Measurements from ENCODE around the gene IL1R1.

IL1R1 gene

GRCh38 chr2:102180687-102180999 lies 38.1 kb downstream of the IL1R1 start:
- no peak for DNase-seq (ENCODE audit: low read depth)
- TF ChIP-seq CTCF (IDR thresholded peaks at IDR 0.05; ENCODE audit: low read length, missing control alignments), result no peak
- no peak overlapping the region for H3K4me3 ChIP-seq (replicated peaks; ENCODE audit: low read depth, low read length)

- TF ChIP-seq CTCF (IDR thresholded peaks at IDR 0.05; ENCODE audit: low read length, missing control alignments), result no peak
- peak; percentile 41 for DNase-seq (ENCODE audit: low read depth)
- H3K4me3 ChIP-seq (replicated peaks; ENCODE audit: low read depth, low read length), result no peak overlapping the region
These were observed 38.8 kb downstream of the IL1R1 start for GRCh38 chr2:102181376-102181775.

- no peak overlapping the region for H3K4me3 ChIP-seq (replicated peaks; ENCODE audit: low read depth, low read length)
- TF ChIP-seq CTCF (IDR thresholded peaks at IDR 0.05; ENCODE audit: low read length, missing control alignments), result no peak
- DNase-seq (ENCODE audit: low read depth), result peak; percentile 78
These were observed 39.5 kb downstream of the IL1R1 start for GRCh38 chr2:102181919-102182635.

GRCh38 chr2:102184018-102184417 lies 41.5 kb downstream of the IL1R1 start:
- no peak overlapping the region for H3K4me3 ChIP-seq (replicated peaks; ENCODE audit: low read depth, low read length)
- TF ChIP-seq CTCF (IDR thresholded peaks at IDR 0.05; ENCODE audit: low read length, missing control alignments), result no peak
- DNase-seq (ENCODE audit: low read depth), result peak; percentile 50

- peak; percentile 46 for DNase-seq (ENCODE audit: low read depth)
- H3K4me3 ChIP-seq (replicated peaks; ENCODE audit: low read depth, low read length), result no peak overlapping the region
- TF ChIP-seq CTCF (IDR thresholded peaks at IDR 0.05; ENCODE audit: low read length, missing control alignments), result no peak
These were observed 42.0 kb downstream of the IL1R1 start for GRCh38 chr2:102184568-102184967.

- no peak overlapping the region for H3K4me3 ChIP-seq (replicated peaks; ENCODE audit: low read depth, low read length)
- peak; percentile 74 for TF ChIP-seq CTCF (IDR thresholded peaks at IDR 0.05; ENCODE audit: low read length, missing control alignments)
- DNase-seq (ENCODE audit: low read depth), result peak; percentile 77
These were observed 42.8 kb downstream of the IL1R1 start for GRCh38 chr2:102185347-102185746.
